Measurements from ENCODE around the gene LSM8. TPM values are rescaled to one million over a fixed set of nuclear protein-coding genes. Genes with fewer than 3 reads are reported as not detected.
"Not testable (repeated sequence)": the region's sequence is repeated elsewhere in the genome, so short reads cannot be mapped to it uniquely, and the experiment has no call there.

Gene LSM8
- 10 to 100 TPM; 15.9 to 23.3 (median 16.8) TPM for polyA plus RNA-seq

DNA sequence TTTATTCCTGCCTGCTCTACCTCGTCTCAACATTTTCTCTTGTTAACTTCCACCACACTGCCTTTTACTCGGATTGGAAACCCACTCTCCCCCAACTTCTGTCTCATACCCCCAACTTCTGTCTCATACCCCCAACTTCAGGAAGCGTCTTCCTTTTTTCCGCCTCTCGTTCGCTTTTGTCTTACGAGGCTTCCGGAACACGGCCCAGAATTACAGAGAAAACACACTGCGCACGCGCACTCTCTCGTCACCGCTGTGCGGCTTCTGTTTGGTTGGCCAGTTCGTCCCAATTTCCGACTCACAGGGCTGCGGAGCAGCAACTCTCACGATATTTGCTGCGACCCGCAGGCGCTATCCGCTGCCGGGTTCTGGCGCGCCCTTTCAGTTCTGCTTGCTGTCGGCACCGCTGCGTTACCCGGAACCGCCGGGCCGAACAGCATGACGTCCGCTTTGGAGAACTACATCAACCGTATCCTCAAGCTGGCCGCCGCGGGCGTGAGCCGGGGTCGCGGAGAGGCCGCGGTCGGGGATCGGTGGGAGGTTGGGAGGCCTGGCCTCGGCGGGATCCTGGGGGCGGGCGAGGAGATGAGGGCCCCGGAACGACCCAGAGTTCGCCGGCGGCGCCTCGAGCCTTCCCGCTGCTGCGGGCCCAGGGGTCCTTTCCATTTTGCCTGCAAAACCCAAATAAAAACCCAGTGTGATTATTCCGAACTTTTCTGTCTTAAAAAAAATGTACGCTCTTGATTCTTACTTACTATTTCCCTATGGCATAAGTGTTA lies at the start of gene LSM8:
TSS of gene LSM8 (plus strand) at position 379 of the 779 bp plus-strand sequence. CDS start at position 439, 60 bp downstream.
- whole genome bisulfite sequencing, 3 donors = 0 to 1% (median 0%) methylated on average over 61 to 62 of the region's 62 CpGs
- peak within 1 kb of the TSS; percentile 62 for H3K27ac ChIP-seq (ENCODE audit: low read depth, low read length)

DNA sequence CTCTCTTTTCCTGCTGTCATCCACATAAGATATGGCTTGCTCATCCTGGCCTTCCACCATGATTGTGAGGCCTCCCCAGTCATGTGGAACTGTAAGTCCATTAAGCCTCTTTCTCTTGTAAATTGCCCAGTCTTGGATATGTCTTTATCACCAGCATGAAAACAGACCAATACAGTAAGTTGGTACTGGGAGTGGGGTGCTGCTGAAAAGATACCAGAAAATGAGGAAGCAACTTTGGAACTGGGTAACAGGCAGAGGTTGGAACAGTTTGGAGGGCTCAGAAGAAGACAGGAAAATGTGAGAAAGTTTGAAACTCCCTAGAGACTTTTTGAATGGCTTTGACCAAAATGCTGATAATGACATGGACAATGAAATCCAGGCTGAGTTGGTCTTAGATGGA lies 49.5 kb upstream of the LSM8 start:
- not testable (repeated sequence) for H3K27ac ChIP-seq (ENCODE audit: low read depth, low read length)

DNA sequence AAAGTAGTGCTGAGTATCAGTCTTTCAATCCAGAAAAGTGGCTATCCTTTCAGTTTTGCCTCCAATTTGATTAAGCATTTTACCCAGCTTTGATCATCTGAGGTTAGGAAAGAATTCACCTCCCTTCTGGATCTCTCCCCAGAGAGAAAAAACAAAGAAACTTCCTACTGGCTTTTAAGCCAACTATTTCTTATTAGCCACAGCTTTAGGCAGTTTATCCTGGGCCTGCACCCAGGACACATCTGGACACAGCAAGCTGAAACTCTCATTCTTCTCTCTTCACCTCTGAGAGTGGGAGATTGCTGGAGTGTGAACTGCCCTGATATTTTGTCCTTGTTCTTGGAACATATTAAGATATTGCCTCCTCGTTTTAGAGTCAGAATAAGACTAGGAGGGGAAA lies 43.5 kb upstream of the LSM8 start:
- 40 to 47% (median 42%) methylated on average over 1 of the region's 1 CpG for WGBS, 3 donors
- H3K27ac ChIP-seq (ENCODE audit: low read depth, low read length) = no peak overlapping the region

DNA sequence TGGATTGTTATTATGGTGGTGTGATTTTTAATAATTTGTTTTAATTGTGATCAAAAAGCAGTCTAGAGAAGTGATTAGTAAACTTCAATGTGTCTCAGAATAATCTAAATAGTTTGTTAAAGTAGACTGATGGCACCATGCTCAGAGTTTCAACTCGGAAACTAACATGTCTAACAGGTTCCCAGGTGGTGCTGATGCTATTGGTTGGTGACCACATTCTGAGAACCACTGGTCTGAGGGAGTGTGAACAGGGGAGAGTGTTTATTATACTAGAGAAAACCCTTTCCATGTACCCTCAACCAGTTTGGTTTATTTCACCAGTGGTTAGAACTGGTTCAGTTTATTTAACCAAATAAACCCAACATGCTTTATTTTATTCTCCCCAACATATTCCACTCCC lies 42.0 kb upstream of the LSM8 start:
- 79 to 89% (median 86%) methylated on average over 1 of the region's 1 CpG for WGBS, 3 donors

DNA sequence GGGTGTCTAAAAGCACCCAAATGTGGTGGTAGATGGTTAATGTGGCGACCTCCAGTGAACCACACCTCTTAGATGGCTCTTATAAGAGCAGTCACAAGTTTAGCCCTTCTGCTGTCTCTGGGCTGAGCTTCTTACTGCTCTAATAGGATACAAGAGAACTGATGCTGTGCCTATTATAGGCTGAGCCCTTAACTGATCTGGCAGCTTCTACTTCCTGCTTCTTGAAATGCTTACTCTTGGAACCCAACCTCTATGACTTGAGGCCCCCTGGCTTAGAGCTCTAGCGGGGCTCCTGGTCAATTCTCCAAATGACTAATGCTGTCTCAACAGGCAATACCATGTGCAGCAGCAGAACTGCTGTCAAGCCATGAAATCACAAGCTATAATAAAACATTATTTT lies 35.0 kb upstream of the LSM8 start:
- no peak overlapping the region for H3K27ac ChIP-seq (ENCODE audit: low read depth, low read length)
- 60 to 74% (median 73%) methylated on average over 2 of the region's 2 CpGs for WGBS, 3 donors

More for the DNA sequence above, 42.0 kb upstream of the LSM8 start:
- no peak overlapping the region for H3K27ac ChIP-seq (ENCODE audit: low read depth, low read length)

DNA sequence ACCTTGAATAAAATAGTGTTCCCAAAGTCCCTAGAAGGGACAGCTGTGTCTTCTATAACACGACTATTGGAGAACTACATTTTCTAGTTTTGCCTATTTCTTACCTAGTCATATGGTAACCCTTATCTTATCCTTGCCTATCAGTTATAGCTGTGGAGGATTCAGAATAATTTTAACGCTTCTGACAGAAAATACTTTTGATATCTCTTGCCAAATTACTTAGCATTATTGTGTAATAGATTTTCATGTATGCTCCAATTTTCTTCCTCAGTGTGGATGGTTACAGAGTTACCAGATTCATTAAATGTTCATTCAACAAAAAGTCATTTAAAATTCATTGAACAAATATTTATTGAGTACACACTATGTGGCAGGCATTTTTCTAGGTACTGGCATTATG lies 34.6 kb upstream of the LSM8 start:
- WGBS, 3 donors = 58 to 71% (median 71%) methylated on average over 2 of the region's 2 CpGs
- no peak overlapping the region for H3K27ac ChIP-seq (ENCODE audit: low read depth, low read length)

DNA sequence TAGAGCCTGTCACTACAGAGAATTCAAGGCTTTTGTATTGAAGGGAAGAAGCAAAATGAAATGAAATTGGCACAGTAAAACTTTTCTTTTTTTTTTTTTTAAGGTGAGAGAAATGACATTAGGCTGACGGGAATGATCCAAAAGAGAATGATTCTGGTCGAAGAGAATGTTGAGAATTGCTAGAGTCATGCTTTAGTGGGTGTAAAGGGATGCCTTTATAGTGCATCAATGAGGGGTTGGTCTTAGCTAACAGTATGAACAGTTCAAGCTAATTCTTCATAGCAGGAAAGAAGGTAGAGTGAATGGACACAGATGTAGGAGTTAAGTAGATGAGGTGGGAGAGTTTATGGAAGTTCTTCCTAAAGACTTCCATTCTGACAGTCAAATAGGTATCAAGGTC lies 32.3 kb upstream of the LSM8 start:
- WGBS, 3 donors = 73 to 75% (median 75%) methylated on average over 2 of the region's 2 CpGs
- no peak overlapping the region for H3K27ac ChIP-seq (ENCODE audit: low read depth, low read length)

DNA sequence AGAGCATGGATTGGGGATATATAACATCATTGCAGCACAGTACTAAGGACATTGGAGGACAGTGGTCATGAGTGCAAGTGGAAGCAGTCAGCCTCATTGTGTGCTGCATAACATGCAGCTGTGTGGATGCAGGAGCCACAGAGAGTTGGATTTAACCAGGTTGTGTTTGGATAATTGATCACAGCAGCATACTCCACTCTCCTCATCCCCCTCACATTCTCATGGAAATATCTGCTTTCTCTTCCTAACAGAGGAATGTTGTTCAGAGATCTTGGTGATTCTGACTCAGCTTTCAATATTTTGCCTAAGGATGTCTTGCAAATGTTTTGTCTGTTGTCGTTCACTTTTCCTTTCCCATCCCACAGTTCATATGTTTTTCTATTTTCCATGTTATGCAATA lies 31.8 kb upstream of the LSM8 start:
- no peak overlapping the region for H3K27ac ChIP-seq (ENCODE audit: low read depth, low read length)
- 54 to 69% (median 55%) methylated on average over 1 of the region's 1 CpG for WGBS, 3 donors

DNA sequence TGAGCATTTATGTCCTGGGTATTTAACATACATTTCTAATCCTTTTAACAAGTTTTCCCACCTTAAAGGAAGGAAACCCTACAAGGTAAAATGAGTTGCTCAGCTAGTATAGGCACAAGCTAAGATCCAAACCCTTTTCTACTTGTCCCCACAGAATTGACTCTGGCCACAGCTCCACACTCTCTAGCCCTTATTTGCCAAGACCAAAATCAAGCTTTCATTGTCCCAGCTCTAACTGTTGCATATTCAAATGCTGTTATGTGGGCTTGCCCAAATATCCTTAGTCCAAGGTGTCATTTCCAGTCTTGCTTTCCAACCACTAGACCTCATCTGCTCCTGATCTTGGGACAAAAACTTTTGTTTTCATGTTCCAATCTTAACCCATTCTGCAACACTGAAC lies 31.3 kb upstream of the LSM8 start:
- H3K27ac ChIP-seq (ENCODE audit: low read depth, low read length) = no peak overlapping the region

DNA sequence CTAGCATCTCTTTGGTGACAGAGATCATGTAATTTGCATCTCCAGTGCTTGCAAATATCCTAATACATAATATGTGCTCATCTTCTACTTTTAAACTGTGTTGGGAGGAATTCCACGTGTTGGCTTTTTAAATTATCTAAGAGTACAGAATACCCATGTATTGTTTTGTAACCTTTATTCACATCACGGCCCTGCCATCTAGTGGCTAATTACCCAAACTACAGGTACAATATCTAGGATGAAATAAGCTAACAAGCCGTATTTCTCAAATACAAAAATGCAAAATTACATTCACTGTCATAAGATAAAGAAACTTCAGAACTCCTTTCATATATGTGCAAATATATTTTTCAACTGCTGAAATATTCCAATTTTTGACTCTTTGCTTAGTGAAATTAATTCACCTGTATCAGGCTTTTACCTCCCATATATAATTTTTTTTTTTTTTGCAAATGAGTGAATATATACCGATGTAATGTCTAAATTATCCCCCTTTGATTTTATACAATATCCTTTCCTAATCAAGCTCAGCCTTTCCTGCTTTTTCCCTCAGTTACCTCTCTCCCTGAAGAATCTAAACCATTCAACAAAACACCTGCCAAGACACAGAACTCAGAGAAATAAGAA lies 30.3 kb upstream of the LSM8 start:
- H3K27ac ChIP-seq (ENCODE audit: low read depth, low read length) = no peak overlapping the region
- 23 to 25% (median 23%) methylated on average over 4 of the region's 4 CpGs for WGBS, 3 donors

DNA sequence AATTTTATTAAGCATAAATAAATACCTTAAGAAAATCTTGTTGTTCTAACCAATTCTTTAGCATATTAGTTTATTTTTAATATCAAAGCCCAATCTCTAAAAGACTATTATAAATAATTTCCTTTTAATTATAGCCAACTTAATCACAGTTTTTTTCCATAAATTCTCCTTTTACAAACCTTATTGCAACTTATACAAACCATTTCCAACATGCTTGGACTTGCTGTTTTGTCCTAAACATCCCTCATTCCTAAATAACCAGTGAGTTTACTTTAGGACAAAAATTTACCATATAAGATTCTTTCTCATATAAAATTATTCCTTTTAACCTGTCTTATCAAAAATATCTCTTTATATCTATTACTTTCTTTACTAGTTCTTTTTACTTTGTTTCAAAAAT lies 25.2 kb upstream of the LSM8 start:
- H3K27ac ChIP-seq (ENCODE audit: low read depth, low read length) = no peak overlapping the region

DNA sequence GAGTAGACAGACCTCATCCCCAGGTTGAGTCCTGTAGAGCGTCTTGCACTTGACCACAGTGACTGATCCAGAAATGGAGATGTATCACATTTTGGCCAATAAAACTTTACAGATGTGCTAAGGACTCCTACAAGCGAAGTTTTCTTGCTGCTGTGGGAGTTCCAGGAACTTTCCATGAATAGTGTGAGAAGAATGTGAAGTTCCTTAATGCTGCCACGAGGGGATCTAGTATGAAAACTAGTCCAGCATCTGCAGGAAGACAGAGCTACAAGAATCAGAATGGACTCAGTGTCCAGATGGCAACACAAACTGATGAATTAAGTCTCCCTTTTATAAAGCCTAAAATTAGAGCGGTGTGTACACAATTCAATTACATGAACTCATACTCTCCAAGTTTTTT lies 14.8 kb upstream of the LSM8 start:
- 64 to 78% (median 73%) methylated on average over 4 of the region's 4 CpGs for WGBS, 3 donors

DNA sequence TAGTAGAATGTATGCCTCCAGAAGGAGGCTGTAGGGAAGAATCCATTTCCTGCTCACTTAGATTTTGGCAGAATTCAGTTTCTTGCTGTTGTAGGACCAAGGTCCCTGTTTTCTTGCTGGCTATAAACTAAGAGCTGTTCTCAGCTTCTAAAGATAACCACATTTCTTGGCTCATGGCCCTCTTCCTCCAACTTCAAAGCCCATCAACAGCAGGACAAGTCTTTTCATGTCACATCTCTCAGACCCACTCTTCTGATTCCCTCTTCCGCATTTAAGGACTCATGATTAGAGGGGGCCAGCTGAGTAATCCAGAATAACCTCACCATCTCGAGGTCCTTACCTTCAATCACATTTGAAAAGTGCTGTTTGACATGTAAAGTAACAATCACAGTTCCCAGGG lies 8.2 kb upstream of the LSM8 start:
- no peak overlapping the region for H3K27ac ChIP-seq (ENCODE audit: low read depth, low read length)
- WGBS, 3 donors = 72 to 78% (median 76%) methylated on average over 2 of the region's 2 CpGs

More for the DNA sequence above, 14.8 kb upstream of the LSM8 start:
- H3K27ac ChIP-seq (ENCODE audit: low read depth, low read length) = no peak overlapping the region

DNA sequence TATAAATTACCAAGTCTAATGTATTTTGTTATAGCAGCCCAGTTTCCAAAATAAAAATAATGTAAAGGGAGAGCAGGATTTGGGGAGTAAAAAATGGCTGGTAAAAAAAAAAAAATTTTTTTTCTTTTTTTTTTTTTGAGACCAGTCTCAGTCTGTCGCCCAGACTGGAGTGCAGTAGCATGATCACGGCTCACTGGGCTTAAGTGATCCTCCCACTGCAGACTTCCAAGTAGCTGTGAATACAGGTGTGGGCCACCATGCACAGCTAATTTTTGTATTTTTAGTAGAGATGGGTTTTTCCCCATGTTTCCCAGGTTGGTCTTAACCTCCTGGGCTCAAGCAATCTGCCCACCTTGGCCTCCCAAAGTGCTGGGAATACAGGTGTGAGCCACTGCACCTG lies 4.8 kb upstream of the LSM8 start:
- no peak overlapping the region for H3K27ac ChIP-seq (ENCODE audit: low read depth, low read length)
- WGBS, 3 donors = 91 to 100% (median 92%) methylated on average over 2 of the region's 2 CpGs

DNA sequence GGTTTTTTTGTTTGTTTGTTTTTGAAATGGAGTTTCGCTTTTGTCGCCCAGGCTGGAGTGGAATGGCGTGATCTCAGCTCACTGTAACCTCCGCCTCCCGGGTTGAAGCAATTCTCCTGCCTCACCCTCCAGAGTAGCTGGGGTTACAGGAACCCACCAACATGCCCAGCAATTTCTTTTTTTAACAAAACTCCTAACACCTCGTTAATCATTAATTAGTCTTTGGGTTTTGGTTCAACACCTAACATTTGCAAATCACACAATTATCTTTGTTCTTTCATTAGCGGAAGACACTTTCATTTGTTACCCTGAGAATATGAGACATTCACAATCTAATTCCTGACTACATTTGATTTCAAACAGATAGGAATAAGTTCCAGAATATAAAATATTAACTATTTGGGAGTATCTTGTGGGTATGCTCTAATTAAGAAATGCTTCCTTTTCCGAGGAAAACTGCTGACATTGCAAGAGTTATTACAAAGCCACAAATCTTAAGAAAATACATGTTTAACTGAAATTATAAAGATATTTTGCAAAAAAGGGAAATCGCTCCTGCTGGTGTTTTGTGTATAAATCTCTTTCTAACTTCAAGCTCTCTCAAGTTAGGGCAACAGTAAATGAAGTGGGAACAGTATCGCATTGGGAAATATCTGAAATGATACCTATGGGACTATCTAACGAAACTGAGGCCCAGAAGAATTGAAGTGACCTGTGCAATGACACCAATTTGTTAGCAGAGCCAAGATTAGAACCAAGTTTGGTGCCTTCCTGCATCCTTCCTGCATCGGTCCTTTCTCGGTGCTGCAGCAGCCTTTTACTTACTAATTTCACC lies 1.2 kb upstream of the LSM8 start:
- no peak overlapping the region for H3K27ac ChIP-seq (ENCODE audit: low read depth, low read length)
- 47 to 65% (median 64%) methylated on average over 13 of the region's 13 CpGs for WGBS, 3 donors

DNA sequence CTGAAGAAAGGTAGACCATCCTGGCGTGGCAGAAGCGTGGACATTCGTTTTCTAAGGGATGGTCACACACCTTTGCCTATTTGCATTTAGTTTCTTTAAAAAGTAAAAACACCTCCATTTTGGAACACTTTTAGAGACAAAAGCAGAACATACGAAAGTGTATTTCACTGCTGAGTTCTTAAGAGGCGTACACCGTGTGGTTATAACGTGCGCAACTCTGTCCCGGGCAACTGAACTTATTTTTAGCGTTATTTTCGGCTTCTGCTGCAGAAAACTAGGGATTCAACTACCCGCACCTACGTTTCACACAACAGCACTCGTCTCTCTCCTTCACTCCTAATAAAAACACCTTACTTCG lies 557 bp upstream of the LSM8 start:
- no peak overlapping the region for H3K27ac ChIP-seq (ENCODE audit: low read depth, low read length)
- WGBS, 3 donors = 0 to 1% (median 1%) methylated on average over 15 of the region's 15 CpGs

DNA sequence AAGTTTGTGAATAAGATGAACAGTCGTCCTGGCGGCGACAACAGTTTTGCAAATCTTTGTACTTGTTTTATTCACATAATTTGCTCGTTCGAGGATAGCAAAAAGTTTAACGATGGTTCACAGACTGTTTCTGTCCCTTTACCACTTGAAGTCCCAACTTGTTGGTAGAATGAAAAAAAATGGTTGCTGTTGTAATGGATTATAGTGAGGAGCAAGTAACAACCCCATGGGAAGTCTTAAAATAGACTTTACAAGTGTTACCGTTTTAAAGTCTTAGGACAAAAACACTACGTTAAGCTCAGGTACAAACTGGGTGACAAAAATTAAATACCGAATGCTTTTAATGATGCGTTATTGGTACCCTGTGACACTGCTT lies 589 bp downstream of the LSM8 start:
- no peak overlapping the region for H3K27ac ChIP-seq (ENCODE audit: low read depth, low read length)
- WGBS, 3 donors = 7 to 9% (median 7%) methylated on average over 10 of the region's 10 CpGs

DNA sequence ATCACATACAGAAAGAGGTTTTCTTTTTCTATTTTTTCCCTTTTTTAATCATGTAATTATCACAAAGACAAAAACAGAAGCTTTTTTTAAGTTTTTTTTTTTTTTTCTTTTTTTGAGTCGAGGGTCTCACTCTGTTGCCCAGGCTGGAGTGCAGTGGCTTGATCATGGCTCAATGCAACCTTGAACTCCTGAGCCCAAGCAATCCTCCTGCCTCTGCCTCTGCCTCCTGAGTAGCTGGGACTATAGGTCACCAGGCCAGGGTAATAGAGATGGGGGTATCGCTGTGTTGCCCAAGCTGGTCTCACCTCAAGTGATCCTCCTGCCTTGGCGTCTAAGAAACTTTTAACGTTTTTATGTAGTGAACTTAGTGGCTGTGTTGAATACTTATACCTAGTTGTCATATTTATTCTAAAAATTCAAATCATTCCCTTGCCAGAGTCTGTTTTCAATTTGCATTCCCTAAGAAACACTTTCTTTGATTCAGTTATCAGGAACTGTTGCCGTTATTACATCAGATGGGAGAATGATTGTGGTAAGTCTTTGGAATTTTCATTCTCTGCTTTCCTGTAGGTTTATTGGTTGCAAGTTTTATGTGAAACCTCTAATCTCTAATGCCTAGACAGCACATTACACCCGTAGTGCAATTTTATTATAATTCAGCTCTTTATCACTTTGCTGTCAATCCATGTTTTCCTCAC lies 1.3 kb downstream of the LSM8 start:
- 70 to 85% (median 79%) methylated on average over 6 of the region's 6 CpGs for WGBS, 3 donors
- no peak overlapping the region for H3K27ac ChIP-seq (ENCODE audit: low read depth, low read length)

DNA sequence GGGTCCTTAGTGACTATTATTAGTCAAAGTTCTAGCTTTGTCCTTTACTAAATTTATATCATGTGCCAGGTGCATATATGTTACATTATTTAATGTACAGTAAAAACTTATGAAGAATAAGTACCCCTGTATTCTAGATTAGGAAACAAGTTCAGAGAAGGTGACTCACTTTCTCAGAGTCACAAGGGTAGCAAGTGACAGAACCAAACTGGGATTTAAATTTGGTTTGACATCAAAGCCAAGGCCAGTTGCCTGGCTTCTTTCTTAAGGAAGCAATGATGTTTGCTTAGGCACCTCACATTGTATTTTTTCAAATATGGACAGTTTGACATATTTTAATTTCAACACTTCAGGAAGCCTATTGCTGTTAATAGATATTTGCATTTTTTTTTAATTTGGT lies 2.5 kb downstream of the LSM8 start:
- H3K27ac ChIP-seq (ENCODE audit: low read depth, low read length) = no peak overlapping the region
